Erythroblast (primary cell): ENCODE data around the gene ACTL10.

Source experiments
- GATA1 ChIP-seq: IDR thresholded peaks from 2 replicates; pipeline ENCODE4 v1.6.1; 2011; ENCODE audit warnings: low read depth, mild to moderate bottlenecking, control low read depth, low read length, moderate library complexity
- POLR2A ChIP-seq: IDR thresholded peaks from 2 replicates; pipeline ENCODE4 v1.6.1; 2011; ENCODE audit warnings: mild to moderate bottlenecking, low read length

GRCh38 chr20:33646191-33646590 is 20.6 kb upstream of the ACTL10 start:
- TF ChIP-seq POLR2A: no peak
- TF ChIP-seq GATA1: no peak
